BE2C (cell line): ENCODE data around the gene ARL2BP.
"Not testable (repeated sequence)": the region's sequence is repeated elsewhere in the genome, so short reads cannot be mapped to it uniquely, and the experiment has no call there.

Source experiments
- DNase-seq: peaks from one replicate; pipeline ENCODE4 v3.0.0-alpha.2; 2020
- H3K27me3 ChIP-seq: fragments of 250-450 bp; sonication (Bioruptor Pico); 2 replicates; pipeline ENCODE4 v1.5.1; 2020; ENCODE audit warnings: mild to moderate bottlenecking
- H3K36me3 ChIP-seq: fragments of 250-450 bp; sonication (Bioruptor Pico); 2 replicates; pipeline ENCODE4 v1.5.1; 2020; ENCODE audit warnings: mild to moderate bottlenecking
- H3K4me1 ChIP-seq: fragments of 250-450 bp; sonication (Bioruptor Pico); 2 replicates; pipeline ENCODE4 v1.5.1; 2020
- H3K4me3 ChIP-seq: 2 replicates; pipeline ENCODE4 v1.5.1; 2011; ENCODE audit warnings: low read depth, low read length
- H3K9me3 ChIP-seq: fragments of 250-450 bp; sonication (Bioruptor Pico); 2 replicates; pipeline ENCODE4 v1.5.1; 2020
- CTCF ChIP-seq: IDR thresholded peaks from 2 replicates; pipeline ENCODE4 v1.5.1; 2012; ENCODE audit warnings: mild to moderate bottlenecking, low read depth, low read length

The ARL2BP gene

GRCh38 chr16:57270221-57271062 is 25.4 kb downstream of the ARL2BP start:
- Histone ChIP-seq H3K4me3 (no peak overlapping the region), H3K27me3 (no peaks in the 10 kb centered on the region), H3K9me3 (no peaks in the 10 kb centered on the region), H3K36me3 (no peaks in the 10 kb centered on the region), H3K4me1 (peaks cover 20% of the 10 kb centered on the region)
- no peak for TF ChIP-seq CTCF
- no peak for DNase-seq

- H3K27me3 ChIP-seq: no peaks in the 10 kb centered on the region
- H3K9me3 ChIP-seq: no peaks in the 10 kb centered on the region
- DNase-seq: no peak
- H3K36me3 ChIP-seq: no peaks in the 10 kb centered on the region
- peaks cover 15% of the 10 kb centered on the region for H3K4me1 ChIP-seq
- no peak for TF ChIP-seq CTCF
- no peak overlapping the region for H3K4me3 ChIP-seq
Measured at GRCh38 chr16:57271063-57271345, 25.9 kb downstream of the ARL2BP start.

DNA sequence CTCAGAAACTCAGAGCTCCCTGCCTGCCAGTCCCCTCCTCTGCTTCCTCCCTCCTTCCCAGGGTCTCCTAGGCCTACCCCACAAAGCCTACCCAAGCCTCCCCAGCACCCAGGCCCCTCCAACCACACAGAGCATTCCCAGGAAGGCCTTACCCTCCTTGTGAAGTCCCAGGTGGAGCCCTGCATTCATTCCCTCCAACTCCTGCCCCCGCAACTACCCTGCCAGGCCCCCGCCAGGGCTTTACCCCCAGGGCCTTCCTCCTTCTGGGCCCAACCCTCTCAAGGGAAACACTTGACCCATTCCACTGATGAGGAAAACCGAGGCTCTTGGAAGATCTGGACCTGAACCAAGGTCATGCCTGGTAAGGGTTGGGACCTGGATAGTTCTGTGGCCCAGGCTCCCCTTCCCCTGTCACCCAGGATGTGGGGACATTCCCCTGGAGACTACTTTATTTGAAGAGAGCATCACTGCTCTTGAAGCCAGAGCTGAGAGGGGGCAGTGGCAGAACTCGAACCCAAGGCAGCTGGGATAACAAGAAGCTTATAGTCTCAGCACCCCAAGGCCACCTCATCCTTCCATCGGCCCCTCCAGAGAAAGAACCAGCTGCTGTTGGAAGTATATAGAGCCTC is 26.9 kb downstream of the ARL2BP start:
- H3K4me3 ChIP-seq: no peak overlapping the region
- no peak for TF ChIP-seq CTCF
- H3K27me3 ChIP-seq: no peaks in the 10 kb centered on the region
- peaks cover 14% of the 10 kb centered on the region for H3K4me1 ChIP-seq
- DNase-seq: no peak
- no peaks in the 10 kb centered on the region for H3K36me3 ChIP-seq
- no peaks in the 10 kb centered on the region for H3K9me3 ChIP-seq

GRCh38 chr16:57273359-57273758 is 28.3 kb downstream of the ARL2BP start:
- peak; percentile 52 for DNase-seq
- no peak for TF ChIP-seq CTCF
- H3K27me3 ChIP-seq: no peaks in the 10 kb centered on the region

GRCh38 chr16:57273826-57274225 is 28.8 kb downstream of the ARL2BP start:
- H3K36me3 ChIP-seq: no peaks in the 10 kb centered on the region
- no peak for TF ChIP-seq CTCF

More at GRCh38 chr16:57273359-57273758, 28.3 kb downstream of the ARL2BP start:
- Histone ChIP-seq H3K4me1 (peaks cover 13% of the 10 kb centered on the region), H3K9me3 (no peaks in the 10 kb centered on the region), H3K36me3 (no peaks in the 10 kb centered on the region), H3K4me3 (no peak overlapping the region)

GRCh38 chr16:57275946-57276345 is 30.9 kb downstream of the ARL2BP start:
- not testable (repeated sequence) for DNase-seq, H3K36me3 ChIP-seq, H3K4me1 ChIP-seq, H3K9me3 ChIP-seq, H3K27me3 ChIP-seq, H3K4me3 ChIP-seq

More at GRCh38 chr16:57273826-57274225, 28.8 kb downstream of the ARL2BP start:
- H3K4me1 ChIP-seq: peaks cover 10% of the 10 kb centered on the region
- H3K4me3 ChIP-seq: no peak overlapping the region
- DNase-seq: no peak
- H3K9me3 ChIP-seq: no peaks in the 10 kb centered on the region
- H3K27me3 ChIP-seq: no peaks in the 10 kb centered on the region
